Neural progenitor cell (in vitro differentiated cells): ENCODE data around the gene RNF126. TPM values are rescaled to one million over a fixed set of nuclear protein-coding genes. Genes with fewer than 3 reads are reported as not detected.

Source experiments
- DNase-seq: peaks from one replicate; pipeline ENCODE4 v3.0.0-alpha.2; 2016; ENCODE audit warnings: low spot score
- H2AFZ ChIP-seq: fragments of 200-600 bp; sonication (generic); replicated peaks from 2 replicates; pipeline ENCODE4 v1.6.1; 2016; ENCODE audit warnings: antibody characterized with exemption
- H3F3A ChIP-seq: fragments of 200-600 bp; sonication (generic); 2 replicates; pipeline ENCODE4 v1.6.1; 2016; ENCODE audit warnings: antibody characterized with exemption, low read depth
- H3K27ac ChIP-seq: fragments of 200-600 bp; sonication (generic); 2 replicates; pipeline ENCODE4 v1.5.1; 2016; ENCODE audit warnings: mild to moderate bottlenecking
- H3K27me3 ChIP-seq: fragments of 200-600 bp; sonication (generic); 2 replicates; pipeline ENCODE4 v1.6.1; 2016; ENCODE audit warnings: mild to moderate bottlenecking, moderate library complexity
- H3K36me3 ChIP-seq: fragments of 200-600 bp; sonication (generic); 2 replicates; pipeline ENCODE4 v1.5.1; 2016
- H3K4me1 ChIP-seq: fragments of 200-600 bp; sonication (generic); 2 replicates; pipeline ENCODE4 v1.6.1; 2016; ENCODE audit warnings: mixed run types
- H3K4me2 ChIP-seq: fragments of 200-600 bp; sonication (generic); 2 replicates; pipeline ENCODE4 v1.6.1; 2016
- H3K4me3 ChIP-seq: fragments of 200-600 bp; sonication (generic); 2 replicates; pipeline ENCODE4 v1.5.1; 2016
- H3K79me2 ChIP-seq: fragments of 200-600 bp; sonication (generic); 2 replicates; pipeline ENCODE4 v1.6.1; 2016; ENCODE audit warnings: low read depth
- H3K9ac ChIP-seq: fragments of 200-600 bp; sonication (generic); 2 replicates; pipeline ENCODE4 v1.6.1; 2016
- H3K9me3 ChIP-seq: fragments of 200-600 bp; sonication (generic); 2 replicates; pipeline ENCODE4 v1.5.1; 2016; ENCODE audit warnings: low read depth
- H4K20me1 ChIP-seq: fragments of 200-600 bp; sonication (generic); 2 replicates; pipeline ENCODE4 v1.6.1; 2016; ENCODE audit warnings: low read depth
- H3K27ac Mint-ChIP-seq: 3 replicates; pipeline ENCODE4 v1.8.0; 2021; ENCODE audit warnings: mixed read lengths
- H3K27me3 Mint-ChIP-seq: 2 replicates; pipeline ENCODE4 v1.8.0; 2022; ENCODE audit warnings: low read depth, mild to moderate bottlenecking, inconsistent platforms, moderate library complexity, mixed read lengths; ENCODE audit not compliant: insufficient read depth
- H3K36me3 Mint-ChIP-seq: 3 replicates; pipeline ENCODE4 v1.8.0; 2021; ENCODE audit warnings: mixed read lengths
- H3K4me1 Mint-ChIP-seq: 3 replicates; pipeline ENCODE4 v1.8.0; 2021; ENCODE audit warnings: mixed read lengths
- H3K4me3 Mint-ChIP-seq: 3 replicates; pipeline ENCODE4 v1.8.0; 2021; ENCODE audit warnings: mild to moderate bottlenecking, moderate library complexity, mixed read lengths
- H3K9me3 Mint-ChIP-seq: 3 replicates; pipeline ENCODE4 v1.8.0; 2020; ENCODE audit warnings: mixed read lengths
- EZH2 ChIP-seq: fragments of 200-600 bp; sonication (generic); IDR thresholded peaks from 2 replicates; pipeline ENCODE4 v1.6.1; 2017; ENCODE audit warnings: antibody characterized with exemption, mild to moderate bottlenecking, moderate library complexity
- EZH2phosphoT487 ChIP-seq: fragments of 200-600 bp; sonication (generic); IDR thresholded peaks from 2 replicates; pipeline ENCODE4 v1.6.1; 2017; ENCODE audit warnings: antibody characterized with exemption
- total RNA-seq: library from RNA; depleted of rRNA; stranded (reverse); fragments of >200 nt; gene quantifications from 2 replicates; pipeline ENCODE4 v1.2.3, GENCODE V29; 2015; ENCODE audit warnings: low replicate concordance
- TF ChIP-seq, protein P1 (sequence below): fragments of 200-600 bp; sonication (generic); IDR thresholded peaks from 2 replicates; pipeline ENCODE4 v1.5.1; 2017; ENCODE audit warnings: antibody characterized with exemption, mild to moderate bottlenecking

The RNF126 gene
- total RNA-seq, 1 donor from 2014 or later, result 9.7 TPM

DNA sequence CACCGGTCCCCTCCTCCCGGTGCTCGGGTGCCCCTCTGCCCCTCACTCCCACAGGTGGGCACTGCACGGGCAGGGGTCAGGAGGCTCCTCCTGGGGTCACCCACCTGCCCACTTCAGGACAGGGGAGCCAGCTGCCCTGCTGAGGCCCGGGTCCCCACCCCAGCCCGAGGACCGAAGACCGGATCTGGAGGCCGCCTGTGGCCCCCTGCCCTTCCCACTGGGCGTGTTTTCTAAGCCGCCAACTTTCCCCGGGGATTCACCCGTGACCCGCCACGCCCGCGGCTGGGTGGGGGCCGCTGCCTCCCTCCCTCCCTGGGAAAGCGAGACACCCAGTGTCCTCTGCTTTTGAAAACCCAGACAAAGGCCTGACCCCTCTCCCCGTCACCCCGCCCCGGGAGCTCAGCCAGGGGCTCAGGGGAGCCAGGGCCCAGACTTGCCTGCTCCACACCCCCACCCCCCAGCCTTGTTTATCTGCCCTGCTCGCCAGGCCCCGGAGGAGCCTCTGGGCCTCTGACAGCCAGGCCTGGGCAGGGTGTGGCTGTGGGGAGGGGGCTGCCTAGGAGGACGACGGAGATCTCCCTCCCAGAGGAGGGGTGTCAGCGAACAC lies 47.1 kb upstream of the RNF126 start:
- H3K4me3 Mint-ChIP-seq, result peak overlapping the region; percentile 82
- peaks cover 23% of the 10 kb centered on the region for H3K79me2 ChIP-seq
- peak overlapping the region; percentile 30 for H3K9ac ChIP-seq
- no peak overlapping the region for H3K27ac Mint-ChIP-seq
- no peaks in the 10 kb centered on the region for H3K36me3 ChIP-seq
- TF ChIP-seq EZH2phosphoT487 (no peak), EZH2 (no peak)
- TF ChIP-seq, protein P1, sequence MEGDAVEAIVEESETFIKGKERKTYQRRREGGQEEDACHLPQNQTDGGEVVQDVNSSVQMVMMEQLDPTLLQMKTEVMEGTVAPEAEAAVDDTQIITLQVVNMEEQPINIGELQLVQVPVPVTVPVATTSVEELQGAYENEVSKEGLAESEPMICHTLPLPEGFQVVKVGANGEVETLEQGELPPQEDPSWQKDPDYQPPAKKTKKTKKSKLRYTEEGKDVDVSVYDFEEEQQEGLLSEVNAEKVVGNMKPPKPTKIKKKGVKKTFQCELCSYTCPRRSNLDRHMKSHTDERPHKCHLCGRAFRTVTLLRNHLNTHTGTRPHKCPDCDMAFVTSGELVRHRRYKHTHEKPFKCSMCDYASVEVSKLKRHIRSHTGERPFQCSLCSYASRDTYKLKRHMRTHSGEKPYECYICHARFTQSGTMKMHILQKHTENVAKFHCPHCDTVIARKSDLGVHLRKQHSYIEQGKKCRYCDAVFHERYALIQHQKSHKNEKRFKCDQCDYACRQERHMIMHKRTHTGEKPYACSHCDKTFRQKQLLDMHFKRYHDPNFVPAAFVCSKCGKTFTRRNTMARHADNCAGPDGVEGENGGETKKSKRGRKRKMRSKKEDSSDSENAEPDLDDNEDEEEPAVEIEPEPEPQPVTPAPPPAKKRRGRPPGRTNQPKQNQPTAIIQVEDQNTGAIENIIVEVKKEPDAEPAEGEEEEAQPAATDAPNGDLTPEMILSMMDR, result no peak
- peaks cover 2% of the 10 kb centered on the region for H3K36me3 Mint-ChIP-seq
- no peak overlapping the region for H3K27ac ChIP-seq
- H3K4me3 ChIP-seq, result peak overlapping the region; percentile 92
- peaks cover 3% of the 10 kb centered on the region for H3K9me3 Mint-ChIP-seq
- no peak overlapping the region for H2AFZ ChIP-seq
- peak; percentile 22 for DNase-seq
- H3K4me2 ChIP-seq, result peak overlapping the region; percentile 94
- H4K20me1 ChIP-seq, result peaks cover 26% of the 10 kb centered on the region
- H3K4me1 ChIP-seq, result peaks cover 17% of the 10 kb centered on the region
- H3K9me3 ChIP-seq, result no peaks in the 10 kb centered on the region
- H3K4me1 Mint-ChIP-seq, result peaks cover 22% of the 10 kb centered on the region
- H3K27me3 Mint-ChIP-seq, result peaks cover 8% of the 10 kb centered on the region
- peaks cover 6% of the 10 kb centered on the region for H3K27me3 ChIP-seq
- peaks cover 33% of the 10 kb centered on the region for H3F3A ChIP-seq

DNA sequence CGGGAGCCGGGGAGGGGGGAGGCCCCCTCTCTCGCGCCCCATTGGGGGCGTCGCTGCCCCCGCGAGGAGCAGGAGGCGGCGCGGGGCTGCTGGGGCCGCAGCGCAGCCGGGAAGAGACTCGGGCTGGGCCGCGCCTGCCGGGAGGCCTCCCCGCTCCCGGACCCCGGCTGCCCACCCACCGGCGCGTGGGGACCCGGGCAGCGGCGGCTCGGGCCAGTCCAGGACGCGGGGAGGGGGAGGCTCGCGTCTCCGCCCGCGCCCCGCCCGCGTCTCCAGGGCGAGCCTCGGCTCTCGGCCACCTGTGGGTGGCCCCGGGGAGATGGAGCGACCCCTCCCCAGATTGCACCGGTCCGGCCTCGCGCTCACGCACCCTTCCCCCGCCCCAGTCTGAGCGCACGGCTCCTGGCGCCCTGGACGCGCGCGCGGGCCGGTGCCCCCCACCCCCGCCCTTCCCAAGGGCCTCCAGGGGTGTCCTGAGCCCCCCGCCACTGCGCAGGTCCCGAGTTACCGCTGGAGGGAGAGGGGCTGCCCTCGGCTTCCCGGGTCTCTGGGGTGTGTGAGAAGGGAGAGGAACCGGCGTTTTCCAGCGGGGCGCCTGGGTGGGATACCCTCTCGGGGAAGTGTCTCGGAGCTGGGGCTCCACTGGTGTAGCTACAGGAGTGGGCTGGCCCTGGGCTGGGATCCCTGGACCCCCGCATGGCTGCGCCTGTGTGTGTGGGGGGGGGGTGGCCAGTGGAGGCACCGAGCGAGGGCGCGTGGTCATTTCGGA lies 46.4 kb upstream of the RNF126 start:
- no peak overlapping the region for H3K27ac Mint-ChIP-seq
- peaks cover 17% of the 10 kb centered on the region for H3K79me2 ChIP-seq

DNA sequence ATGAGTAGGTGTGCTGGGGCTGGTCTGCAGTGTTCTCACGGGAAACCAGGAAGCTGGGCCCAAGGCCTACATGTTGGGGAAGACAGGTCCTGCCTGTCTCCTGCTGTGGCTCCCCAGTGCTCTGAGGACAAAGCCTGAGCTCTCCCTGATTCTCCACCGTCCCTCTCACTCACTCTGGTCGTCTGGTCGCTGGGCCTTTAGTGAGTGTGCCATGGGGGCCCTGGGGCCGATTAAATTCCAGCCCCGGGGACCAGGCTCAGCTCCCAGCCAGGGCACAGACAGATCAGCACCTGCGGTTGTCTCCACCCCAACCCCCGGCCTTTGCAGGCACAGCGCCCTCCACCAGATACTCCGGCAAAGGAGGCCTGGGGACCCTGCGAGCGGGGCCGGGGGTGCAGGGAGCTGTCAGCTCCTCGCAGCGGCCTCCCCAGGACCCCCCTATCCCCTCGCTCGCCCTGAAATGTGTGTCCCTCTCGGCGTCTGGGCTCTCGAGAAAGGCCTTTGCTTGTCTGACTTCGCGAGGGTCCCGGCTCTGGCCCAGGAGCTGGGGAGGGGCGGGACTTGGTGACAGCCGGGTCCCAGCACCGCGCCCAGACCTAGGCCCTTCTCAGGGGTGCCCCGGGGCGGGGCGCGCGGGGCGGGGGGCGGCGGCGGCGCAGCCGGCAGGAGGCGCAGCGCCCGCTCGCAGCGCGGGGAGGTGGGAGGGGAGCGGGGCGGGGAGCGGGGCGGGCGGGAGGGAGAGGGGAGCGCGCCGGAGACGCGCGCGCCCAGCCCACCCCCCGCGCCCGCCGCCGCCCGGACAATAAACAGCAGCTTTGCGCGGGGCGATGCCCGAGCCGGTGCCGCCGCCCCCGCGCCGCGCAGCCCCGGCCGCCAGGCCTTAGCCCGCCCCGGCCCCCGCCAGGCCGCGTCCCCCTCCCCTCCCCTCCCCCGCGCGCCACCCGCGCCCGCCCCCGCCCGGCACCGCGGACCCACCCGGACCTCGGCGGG lies 45.4 kb upstream of the RNF126 start, which contains the start of gene PALM:
Gene PALM (plus strand): TSS at position 782 of the 990 bp plus-strand sequence. CDS start 212 bp downstream, outside the sequence.
- H3K4me3 ChIP-seq, result peak within 1 kb of the TSS; percentile 92
- DNase-seq, result peak; percentile 80
- Mint-ChIP-seq H3K4me3 (peak within 1 kb of the TSS; percentile 86), H3K27ac (peak within 1 kb of the TSS; percentile 83), H3K9me3 (peaks cover 3% of the 10 kb centered on the region), H3K27me3 (peaks cover 8% of the 10 kb centered on the region), H3K4me1 (peaks cover 22% of the 10 kb centered on the region), H3K36me3 (peaks cover 2% of the 10 kb centered on the region)
- H3K9ac ChIP-seq, result peak within 1 kb of the TSS; percentile 30
- H3K9me3 ChIP-seq, result no peaks in the 10 kb centered on the region
- H3K36me3 ChIP-seq, result no peaks in the 10 kb centered on the region
- no peak for TF ChIP-seq EZH2phosphoT487
- TF ChIP-seq, protein P1, result peak; percentile 22
- peaks cover 17% of the 10 kb centered on the region for H3K4me1 ChIP-seq
- peaks cover 26% of the 10 kb centered on the region for H4K20me1 ChIP-seq
- H3F3A ChIP-seq, result peaks cover 43% of the 10 kb centered on the region
- peaks cover 17% of the 10 kb centered on the region for H3K79me2 ChIP-seq
- H3K27me3 ChIP-seq, result peaks cover 16% of the 10 kb centered on the region
- peak within 1 kb of the TSS; percentile 94 for H3K4me2 ChIP-seq
- H3K27ac ChIP-seq, result no peak within 1 kb of the TSS
- peak within 1 kb of the TSS; percentile 93 for H2AFZ ChIP-seq

More for the DNA sequence above, 46.4 kb upstream of the RNF126 start:
- Histone ChIP-seq H3F3A (peaks cover 40% of the 10 kb centered on the region), H3K27ac (no peak overlapping the region), H3K4me3 (peak overlapping the region; percentile 92), H3K9ac (peak overlapping the region; percentile 30), H2AFZ (no peak overlapping the region), H4K20me1 (peaks cover 26% of the 10 kb centered on the region), H3K4me1 (peaks cover 17% of the 10 kb centered on the region), H3K27me3 (peaks cover 13% of the 10 kb centered on the region), H3K9me3 (no peaks in the 10 kb centered on the region), H3K4me2 (peak overlapping the region; percentile 94), H3K36me3 (no peaks in the 10 kb centered on the region)
- Mint-ChIP-seq H3K4me1 (peaks cover 22% of the 10 kb centered on the region), H3K36me3 (peaks cover 2% of the 10 kb centered on the region), H3K9me3 (peaks cover 3% of the 10 kb centered on the region), H3K4me3 (peak overlapping the region; percentile 83), H3K27me3 (peaks cover 8% of the 10 kb centered on the region)
- TF ChIP-seq, protein P1, result peak; percentile 3
- TF ChIP-seq EZH2, result no peak
- DNase-seq, result peak; percentile 55
